HG03378 (cell line): ENCODE data around the gene GNB1L.
"Not testable (repeated sequence)": the region's sequence is repeated elsewhere in the genome, so short reads cannot be mapped to it uniquely, and the experiment has no call there.

Source experiments
- ATAC-seq: cut with Tn5 transposase; IDR thresholded peaks from one replicate; pipeline ENCODE4 v1.9.1; 2021; ENCODE audit warnings: mild to moderate bottlenecking, moderate library complexity; ENCODE audit not compliant: unreplicated experiment

Gene GNB1L

GRCh38 chr22:19845054-19845722, 9.5 kb downstream of the GNB1L start:
- no peak for ATAC-seq

- no peak for ATAC-seq
Observed at GRCh38 chr22:19844377-19845053, 10.2 kb downstream of the GNB1L start.

- no peak for ATAC-seq
Observed at GRCh38 chr22:19843857-19844376, 10.8 kb downstream of the GNB1L start.

- no peak for ATAC-seq
Observed at GRCh38 chr22:19843107-19843856, 11.4 kb downstream of the GNB1L start.

- no peak for ATAC-seq
Observed at GRCh38 chr22:19842393-19843106, 12.1 kb downstream of the GNB1L start.

GRCh38 chr22:19841641-19842392, 12.9 kb downstream of the GNB1L start:
- ATAC-seq: no peak

- no peak for ATAC-seq
Observed at GRCh38 chr22:19840955-19841640, 13.6 kb downstream of the GNB1L start.

GRCh38 chr22:19840059-19840458, 14.6 kb downstream of the GNB1L start:
- no peak for ATAC-seq

GRCh38 chr22:19837915-19838314, 16.8 kb downstream of the GNB1L start:
- no peak for ATAC-seq

GRCh38 chr22:19836512-19836911, 18.2 kb downstream of the GNB1L start:
- ATAC-seq: no peak

GRCh38 chr22:19834599-19834998, 20.1 kb downstream of the GNB1L start:
- no peak for ATAC-seq

- ATAC-seq: not testable (repeated sequence)
Observed at GRCh38 chr22:19833327-19833726, 21.3 kb downstream of the GNB1L start.

- ATAC-seq: no peak
Observed at GRCh38 chr22:19832476-19833108, 22.1 kb downstream of the GNB1L start.

GRCh38 chr22:19831979-19832378, 22.7 kb downstream of the GNB1L start:
- not testable (repeated sequence) for ATAC-seq

GRCh38 chr22:19831016-19831415, 23.7 kb downstream of the GNB1L start:
- no peak for ATAC-seq

- ATAC-seq: no peak
Observed at GRCh38 chr22:19828035-19828401, 26.7 kb downstream of the GNB1L start.

- no peak for ATAC-seq
Observed at GRCh38 chr22:19827341-19828034, 27.2 kb downstream of the GNB1L start.

GRCh38 chr22:19826619-19826950, 28.1 kb downstream of the GNB1L start:
- no peak for ATAC-seq
